ENCODE measurements around the gene TMEM79.

TMEM79 gene, protein sequence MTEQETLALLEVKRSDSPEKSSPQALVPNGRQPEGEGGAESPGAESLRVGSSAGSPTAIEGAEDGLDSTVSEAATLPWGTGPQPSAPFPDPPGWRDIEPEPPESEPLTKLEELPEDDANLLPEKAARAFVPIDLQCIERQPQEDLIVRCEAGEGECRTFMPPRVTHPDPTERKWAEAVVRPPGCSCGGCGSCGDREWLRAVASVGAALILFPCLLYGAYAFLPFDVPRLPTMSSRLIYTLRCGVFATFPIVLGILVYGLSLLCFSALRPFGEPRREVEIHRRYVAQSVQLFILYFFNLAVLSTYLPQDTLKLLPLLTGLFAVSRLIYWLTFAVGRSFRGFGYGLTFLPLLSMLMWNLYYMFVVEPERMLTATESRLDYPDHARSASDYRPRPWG

DNA sequence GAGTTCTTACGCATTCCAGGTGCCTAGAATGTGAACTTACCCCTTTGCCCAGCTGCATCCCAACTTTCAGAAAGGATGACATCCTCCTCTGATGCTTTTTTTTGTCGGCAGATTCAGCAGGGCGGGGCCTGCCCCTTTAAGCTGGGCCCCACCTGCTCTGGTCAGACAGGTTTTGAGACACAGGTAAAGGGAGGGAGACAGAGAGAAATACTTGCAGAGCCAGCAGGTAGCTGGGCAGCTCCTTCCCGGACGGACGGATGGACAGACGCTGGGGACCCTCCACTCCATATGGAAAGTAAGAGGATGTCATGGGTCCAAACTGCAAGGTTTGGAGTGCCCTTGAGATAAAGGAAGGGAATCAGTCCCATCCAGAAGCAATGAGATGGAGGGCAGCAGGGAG is at the start of gene TMEM79:
Gene TMEM79 (plus strand): TSS at position 214 of the 400 bp plus-strand sequence. CDS start 902 bp downstream, outside the sequence.
- DNase-seq, result no peak

DNA sequence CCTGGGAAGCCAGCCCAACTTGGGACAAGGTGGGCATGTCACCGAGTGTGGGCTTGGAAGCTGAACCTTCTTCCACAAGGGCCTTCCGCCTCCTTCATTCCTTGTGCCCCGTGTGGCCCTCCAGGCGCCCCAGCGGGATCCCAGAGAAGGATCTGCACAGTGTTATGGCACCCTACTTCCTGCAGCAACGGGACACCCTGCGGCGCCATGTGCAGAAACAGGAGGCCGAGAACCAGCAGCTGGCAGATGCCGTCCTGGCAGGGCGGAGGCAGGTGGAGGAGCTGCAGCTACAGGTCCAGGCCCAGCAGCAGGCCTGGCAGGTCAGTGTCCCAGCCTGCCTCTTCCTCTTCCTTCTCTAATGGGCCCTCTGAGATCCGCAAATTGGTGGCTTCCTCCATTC is 48.0 kb upstream of the TMEM79 start:
- no peak for DNase-seq

DNA sequence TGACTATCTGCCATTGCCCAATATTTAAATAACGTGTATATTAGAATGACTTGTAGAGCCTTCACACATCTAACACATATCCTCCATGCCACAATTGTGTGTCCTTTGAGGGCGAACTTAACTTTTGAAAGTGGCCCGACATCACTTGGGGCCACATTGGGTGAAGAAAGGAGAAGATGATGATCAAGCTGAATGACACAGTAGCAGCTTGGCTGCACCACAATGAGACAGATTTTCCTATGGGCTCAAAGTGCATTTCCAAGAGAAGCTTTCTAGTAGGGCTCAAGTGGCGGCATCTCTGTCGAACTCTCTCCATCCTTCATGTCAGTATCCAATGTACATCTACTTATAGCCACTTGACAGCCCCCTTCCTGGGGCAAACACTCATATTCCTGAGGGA is 45.9 kb upstream of the TMEM79 start:
- DNase-seq, result no peak

DNA sequence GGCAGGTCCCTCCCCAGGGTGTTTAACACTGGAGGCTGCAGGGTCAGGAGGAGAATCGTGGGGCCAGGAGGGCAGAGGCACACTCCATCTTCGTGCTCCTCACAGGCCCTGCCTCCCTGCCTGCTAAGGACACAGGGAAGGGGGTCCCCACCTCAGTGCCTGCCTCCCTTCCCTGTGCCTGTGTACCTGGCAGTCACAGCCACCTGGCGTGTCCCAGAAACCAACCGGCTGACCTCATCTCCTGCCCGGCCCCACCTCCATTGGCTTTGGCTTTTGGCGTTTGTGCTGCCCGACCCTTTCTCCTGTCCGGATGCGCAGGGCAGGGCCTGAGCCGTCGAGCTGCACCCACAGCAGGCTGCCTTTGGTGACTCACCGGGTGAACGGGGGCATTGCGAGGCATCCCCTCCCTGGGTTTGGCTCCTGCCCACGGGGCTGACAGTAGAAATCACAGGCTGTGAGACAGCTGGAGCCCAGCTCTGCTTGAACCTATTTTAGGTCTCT is 42.8 kb upstream of the TMEM79 start:
- DNase-seq, result peak; percentile 60

DNA sequence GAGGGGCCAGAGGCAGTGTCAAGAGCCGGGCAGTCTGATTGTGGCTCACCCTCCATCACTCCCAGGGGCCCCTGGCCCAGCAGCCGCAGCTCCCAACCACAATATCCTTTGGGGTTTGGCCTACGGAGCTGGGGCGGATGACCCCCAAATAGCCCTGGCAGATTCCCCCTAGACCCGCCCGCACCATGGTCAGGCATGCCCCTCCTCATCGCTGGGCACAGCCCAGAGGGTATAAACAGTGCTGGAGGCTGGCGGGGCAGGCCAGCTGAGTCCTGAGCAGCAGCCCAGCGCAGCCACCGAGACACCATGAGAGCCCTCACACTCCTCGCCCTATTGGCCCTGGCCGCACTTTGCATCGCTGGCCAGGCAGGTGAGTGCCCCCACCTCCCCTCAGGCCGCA is 42.2 kb upstream of the TMEM79 start, which contains the start of gene BGLAP:
Gene BGLAP (plus strand): TSS at position 259 of the 400 bp plus-strand sequence. CDS start 48 bp downstream, at position 307.
- no peak for DNase-seq

DNA sequence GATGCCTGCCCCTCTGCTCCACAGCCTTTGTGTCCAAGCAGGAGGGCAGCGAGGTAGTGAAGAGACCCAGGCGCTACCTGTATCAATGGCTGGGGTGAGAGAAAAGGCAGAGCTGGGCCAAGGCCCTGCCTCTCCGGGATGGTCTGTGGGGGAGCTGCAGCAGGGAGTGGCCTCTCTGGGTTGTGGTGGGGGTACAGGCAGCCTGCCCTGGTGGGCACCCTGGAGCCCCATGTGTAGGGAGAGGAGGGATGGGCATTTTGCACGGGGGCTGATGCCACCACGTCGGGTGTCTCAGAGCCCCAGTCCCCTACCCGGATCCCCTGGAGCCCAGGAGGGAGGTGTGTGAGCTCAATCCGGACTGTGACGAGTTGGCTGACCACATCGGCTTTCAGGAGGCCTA is 41.4 kb upstream of the TMEM79 start:
- DNase-seq, result no peak

DNA sequence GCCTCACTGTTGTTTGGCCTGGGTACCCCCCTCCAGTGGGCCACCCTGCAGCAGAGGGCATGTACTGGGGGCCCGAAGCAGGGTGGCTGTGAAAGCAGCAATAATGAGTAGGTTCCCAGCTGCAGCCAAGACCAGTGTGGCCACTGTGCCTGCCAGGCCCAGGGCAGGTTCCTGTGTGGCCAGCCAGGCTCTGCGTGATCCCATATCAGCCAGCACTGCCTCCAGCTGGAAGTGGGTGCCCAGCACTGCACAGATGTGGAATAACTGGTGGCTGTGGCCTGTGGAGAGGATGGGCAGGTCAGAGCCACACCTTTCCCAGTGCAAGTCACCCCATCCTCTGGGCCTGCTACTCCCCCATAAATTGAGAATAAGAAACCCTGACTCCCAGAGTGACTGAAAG is 40.0 kb upstream of the TMEM79 start:
- no peak for DNase-seq

DNA sequence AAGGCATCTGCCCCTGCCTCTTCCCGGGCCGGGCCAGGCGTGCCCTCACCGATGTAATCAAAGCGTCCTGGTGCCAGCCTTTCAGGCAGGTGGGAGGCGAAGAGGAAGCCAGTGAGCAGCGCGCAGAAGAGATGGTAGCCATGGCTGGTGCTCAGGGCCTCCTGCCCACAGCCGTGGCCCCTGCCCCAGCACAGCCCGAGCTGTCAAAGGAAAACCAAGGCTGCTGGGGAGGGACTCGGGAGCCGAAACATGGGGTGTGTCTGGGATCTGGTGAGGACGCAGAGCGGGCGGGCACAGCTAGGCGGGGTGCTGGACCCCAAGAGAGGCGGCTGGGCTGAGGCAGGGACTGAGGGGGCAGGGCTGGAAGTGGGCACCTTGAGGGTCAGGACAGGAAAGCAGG is 39.4 kb upstream of the TMEM79 start:
- no peak for DNase-seq

DNA sequence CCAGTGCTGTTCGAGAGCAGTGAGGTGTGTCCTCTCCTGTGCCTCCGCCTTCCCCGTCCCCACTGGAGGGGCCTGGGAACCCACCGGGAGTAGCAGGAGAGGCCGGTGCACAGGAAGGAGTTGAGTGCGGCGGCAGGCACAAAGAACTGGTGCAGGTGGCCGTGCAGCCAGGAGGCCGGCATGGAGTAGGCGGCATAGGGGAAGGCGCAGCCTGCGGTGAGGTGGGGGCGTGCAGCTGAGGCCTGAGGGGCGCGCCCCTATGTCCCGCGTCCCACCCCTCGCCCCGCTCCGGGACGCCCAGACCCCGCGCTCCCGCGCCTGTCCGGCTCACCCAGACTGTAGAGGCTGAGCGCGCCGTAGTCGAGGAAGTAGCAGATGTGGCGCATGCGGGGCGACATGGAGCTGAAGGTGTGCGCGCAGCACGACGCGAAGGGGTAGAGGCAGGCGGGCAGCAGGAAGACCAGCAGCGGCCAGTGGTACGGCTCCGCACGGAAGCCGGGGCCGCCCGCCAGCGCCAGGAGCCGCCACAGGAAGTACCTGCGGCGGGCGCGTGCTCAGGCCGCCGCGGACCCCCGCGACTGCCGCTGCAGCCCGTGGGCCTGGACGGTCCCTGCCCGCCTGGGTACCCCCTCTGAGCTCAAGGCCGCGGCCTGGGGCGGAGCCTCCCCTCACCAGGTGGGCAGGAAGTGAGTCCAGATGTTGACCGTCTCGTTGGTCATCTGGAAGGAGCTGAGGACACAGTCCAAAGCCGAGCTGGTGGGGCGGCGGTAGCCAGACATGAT is 38.5 kb upstream of the TMEM79 start:
- DNase-seq, result peak; percentile 75

DNA sequence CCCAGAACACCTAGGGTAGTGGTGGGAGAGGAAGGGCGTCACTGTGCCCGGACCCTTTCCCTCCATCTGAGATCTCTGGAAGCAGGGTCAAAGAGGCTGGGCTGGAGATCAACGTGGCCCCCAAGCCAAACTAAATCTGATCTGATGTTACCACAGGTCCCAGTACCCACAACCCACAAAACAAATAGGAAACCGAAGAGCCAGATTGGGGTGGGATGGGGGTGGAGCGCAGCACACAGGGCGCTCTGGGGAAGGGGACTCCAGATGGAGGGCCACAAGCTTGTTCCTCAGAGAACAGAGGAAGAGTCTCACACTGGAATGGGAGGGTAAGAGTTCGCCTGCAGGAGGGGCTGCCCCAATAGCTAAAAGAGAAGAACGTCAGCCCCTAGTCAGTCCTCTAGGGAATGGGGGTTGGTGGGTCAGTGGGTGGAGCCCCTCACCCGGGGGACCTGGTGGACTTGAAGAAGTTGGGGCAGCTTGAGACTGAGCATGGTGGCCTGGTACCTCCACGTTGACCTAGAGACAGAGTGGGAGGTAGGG is 37.8 kb upstream of the TMEM79 start:
- peak; percentile 63 for DNase-seq

DNA sequence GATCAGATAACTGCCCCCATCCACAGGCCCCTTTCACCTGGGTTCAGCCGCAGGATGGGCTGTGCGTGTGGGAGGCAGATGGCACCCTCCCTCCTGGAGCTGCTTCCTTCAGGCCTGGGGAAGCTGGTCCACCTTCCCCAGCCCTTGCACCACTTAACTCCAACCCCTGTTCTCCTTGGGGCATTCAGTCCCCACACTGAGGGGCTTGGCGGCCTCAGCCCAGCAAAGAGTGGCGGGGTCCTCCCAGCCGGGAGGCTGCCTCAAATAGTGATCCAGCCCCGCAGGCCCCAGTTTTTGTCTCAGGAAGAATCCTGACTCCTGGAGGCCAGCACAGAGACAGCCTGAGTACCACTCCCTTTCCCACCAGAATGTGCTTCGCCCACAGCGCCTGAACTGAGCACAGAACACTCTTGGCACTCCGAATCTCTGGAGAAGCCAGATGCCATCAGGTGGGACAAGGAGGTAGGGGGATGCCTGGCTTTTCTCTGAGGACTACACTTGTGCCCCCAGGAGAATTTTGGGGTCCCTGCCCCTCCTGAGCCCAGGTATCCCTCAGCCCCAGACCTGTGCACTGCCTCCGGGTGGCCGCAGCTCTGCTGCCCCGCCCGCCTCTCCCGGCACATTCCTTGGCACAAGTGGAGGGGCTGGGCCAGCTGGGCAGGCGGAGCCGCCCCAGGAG is 37.2 kb upstream of the TMEM79 start:
- no peak for DNase-seq

DNA sequence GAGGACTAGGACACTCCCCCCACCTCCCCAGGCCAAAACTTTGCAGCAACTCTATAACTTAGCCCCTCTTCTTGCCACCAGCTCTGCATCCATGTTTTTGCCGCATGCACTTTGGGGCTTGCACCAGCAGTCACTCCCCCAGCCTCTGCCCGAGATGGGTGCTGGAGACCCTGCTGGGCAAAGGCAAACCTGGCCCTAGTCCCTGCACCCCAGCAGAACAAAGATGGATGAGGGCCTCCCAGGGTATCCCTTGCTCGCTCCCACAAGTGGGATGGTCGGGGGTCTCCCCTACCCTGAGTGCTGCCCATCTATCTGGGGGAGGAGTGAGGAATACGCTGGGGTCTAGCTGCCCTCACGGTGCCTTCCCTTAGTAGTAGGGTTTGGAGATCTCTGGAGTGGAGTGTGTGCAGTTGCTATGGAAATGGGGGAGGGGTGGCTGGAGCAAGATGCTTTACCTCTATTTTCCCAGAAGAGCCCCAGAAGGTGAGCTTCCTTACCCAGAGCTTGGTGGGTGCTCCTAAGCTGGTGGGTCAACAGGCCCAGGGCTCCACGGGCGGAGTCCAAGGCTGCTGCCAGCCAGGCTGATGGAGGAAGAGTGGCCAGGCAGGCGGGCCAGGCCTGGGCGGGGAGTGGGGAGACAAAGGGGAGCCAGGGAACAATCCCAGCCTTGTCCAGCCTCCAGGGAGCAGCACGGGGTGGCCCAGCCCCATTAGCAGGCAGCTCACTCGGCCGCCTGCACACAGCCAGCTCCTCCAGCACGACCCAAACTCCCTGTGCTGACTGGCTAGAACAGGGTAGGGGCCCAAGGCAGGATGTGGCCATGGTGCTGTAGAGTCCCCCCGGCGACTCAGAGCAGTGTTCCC is 36.4 kb upstream of the TMEM79 start, which contains the start of gene PAQR6:
Gene PAQR6 (minus strand): TSS at position 597 of the 863 bp plus-strand sequence. CDS start 1,325 bp downstream, outside the sequence.
- no peak for DNase-seq

DNA sequence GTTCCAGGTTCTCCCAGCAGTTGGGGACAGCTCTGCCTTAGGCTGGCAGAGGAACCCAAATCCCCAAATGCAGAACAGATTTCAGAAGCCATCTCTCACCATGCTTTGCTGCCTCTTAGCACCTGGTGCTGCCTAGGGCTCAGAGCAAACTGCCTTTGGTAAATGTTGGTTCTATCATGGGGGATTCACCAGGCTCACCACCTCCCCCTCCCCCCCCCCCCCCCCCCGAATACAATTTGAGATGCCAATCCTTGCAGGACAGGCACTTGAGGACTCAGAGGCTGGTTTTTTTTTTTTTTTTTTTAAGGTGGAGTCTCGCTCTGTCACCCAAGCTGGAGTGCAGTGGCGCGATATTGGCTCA is 35.8 kb upstream of the TMEM79 start:
- DNase-seq, result no peak

DNA sequence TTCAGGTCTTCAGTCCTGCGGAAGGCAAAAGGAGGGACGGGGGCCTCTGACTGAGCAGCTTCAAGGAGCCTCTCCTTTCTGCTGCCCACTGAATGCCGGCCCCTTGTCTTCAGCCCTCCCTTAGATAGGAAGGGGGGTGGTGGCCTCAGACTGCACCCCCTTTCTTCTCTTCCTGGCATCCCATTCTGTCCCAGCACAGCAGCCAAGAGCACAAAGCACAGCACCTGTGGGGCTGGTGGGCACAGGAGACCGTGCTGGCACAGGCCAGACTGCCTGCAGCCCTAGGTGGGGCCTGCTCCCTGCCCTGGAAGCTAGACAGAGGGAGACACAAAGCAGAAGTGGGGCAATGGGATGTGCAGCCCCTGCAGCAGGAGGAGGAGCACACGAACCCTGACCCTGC is 34.5 kb upstream of the TMEM79 start:
- DNase-seq, result no peak

DNA sequence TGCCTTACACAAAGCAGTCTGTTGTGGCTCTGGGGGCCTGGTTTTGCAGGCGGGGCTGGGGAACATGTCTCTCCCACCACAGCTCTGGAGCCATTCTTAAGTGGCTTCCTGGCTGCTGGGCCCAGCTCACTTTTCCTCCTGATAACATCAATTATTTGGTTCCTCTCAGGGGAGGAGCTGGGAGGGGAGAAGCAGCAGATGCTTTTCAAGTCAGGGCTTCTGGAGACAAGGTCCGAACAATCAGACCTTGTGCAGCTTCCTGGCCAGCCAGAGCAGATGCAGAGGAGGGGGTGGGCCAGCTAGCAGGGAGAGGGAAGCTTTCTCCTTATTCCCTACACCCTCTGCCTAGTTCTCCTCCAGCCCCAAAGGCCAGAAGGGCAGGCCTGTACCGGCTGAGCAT is 32.6 kb upstream of the TMEM79 start:
- no peak for DNase-seq

DNA sequence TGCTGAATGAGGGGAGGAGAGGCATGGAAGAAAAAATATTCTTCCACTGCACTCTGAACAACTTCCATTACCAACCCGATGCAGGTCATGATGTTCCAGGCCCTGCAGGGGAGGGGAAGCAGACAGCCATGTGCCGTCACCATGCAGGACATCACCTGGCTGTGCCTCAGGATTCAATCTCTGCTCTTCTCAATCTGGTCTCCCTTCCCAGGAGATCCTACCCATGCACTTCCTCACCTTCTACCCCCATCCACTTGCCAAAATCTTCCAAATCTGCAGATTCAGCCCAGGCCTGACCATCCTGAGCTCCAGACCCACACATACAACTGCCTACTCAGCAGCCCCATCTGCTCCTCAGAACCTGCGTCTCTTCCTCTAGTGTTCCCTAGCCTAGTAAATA is 30.5 kb upstream of the TMEM79 start:
- DNase-seq, result no peak

DNA sequence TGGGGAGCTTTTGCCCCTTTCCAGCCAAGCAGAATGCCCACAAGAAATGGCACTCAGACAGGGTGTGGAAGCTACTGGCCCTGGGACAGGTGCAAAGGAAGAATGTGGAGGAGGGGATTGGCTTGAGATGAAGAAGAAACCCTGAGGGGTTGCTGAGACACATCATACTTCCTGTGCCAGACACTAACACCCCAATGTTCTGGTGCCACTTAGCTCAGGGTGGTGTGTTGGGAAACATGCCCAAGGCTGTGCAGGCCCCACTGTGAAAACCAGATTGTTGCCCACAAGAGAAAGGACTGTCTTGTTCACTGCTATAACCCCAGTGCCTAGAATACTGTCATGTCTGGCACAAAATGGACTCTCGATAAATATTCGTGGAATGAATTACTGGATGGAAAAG is 26.4 kb upstream of the TMEM79 start:
- DNase-seq, result no peak

DNA sequence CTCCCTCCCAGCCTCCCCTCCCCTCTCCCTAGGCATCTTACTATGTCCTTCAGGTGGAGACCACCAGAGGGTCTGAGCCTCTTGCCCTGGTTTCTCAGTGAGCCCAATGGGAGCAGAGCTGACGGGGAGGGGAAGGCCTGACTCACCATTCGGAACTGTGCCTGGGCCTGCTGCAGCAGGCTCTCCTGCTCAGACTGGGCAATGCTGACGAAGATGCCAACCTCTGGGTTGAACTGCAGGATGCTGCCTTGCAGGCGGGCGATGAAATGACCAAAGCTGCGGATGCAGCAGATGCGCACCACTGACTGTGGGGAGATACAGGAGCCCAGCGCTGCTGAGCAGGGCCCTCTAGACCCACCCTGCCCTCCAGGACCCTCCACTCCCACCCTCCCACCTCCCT is 25.3 kb upstream of the TMEM79 start:
- DNase-seq, result no peak

DNA sequence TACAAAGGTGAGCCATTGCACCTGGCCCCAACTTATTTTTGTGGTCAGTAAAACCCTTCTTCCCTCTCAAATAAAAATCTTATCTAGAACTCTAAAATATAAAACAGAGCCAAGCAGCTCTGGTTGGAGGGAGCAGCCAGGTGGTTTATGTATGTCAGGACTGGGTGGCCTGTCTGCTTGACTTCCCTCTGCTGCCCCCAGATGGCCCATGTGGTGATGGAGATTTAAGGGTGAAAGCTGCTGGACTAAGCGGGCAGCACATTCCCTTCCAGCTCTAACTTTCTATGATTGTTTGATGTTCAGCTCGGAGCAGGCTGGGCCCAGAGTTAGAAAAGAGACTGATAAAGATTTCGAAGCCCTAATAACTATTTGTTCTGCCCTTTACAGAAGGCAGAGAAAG is 24.3 kb upstream of the TMEM79 start:
- no peak for DNase-seq

DNA sequence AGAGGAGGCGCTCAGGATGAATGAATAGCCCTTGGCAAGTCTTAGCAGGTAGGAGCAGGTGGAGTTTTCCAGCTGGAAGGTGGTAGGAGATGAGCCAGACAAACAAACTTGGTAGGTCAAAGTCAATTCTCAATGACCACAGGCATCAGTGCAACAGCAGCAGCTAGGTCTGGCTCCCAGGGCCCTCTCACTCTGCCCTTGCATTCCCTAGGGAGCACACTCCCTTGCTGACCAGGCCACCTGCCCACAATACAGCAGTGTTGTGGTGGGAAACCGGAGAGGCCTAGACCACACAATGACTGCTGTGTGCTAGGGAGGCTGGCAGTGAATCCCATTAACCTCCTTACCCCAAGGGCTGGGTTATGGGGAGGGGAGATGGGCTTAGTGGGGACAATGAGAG is 23.2 kb upstream of the TMEM79 start:
- DNase-seq, result no peak

DNA sequence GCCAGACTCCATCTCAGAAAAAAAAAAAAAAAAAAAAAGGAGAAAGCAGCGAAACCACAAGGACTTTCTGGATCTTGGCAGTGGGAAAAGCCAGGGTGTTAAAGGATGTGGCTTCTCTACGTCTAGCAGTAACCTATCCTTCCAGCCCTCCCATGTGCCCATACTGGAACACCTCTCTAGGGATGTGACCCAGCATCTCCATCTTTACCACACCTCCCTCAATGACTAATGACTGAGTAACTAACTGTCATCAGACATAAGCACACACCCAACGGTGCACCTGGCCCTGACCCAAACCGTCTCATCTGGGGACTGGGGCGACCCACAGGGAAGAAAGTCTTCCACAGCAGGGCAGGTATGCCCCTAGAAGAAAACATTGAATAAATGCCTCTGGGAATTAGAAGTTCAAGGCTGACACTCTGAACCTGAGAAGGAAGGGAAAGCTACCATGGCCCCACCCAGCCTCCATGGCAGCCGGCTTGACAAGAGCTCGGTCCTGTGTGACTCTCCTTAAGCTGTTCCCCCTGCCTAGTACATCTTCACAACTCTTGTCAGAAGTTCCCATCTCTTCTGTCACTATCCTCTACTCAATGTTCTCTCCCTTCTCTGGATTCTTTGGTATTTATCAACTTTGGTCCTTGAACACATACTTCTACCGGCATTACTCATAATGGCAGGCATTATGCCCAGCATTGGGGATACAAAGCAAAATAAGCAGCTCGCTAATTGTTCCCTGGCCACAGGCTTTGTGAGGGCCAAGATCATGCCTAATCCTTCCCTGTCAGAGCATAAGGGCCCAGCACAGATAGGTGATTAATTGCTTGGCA is 21.5 kb upstream of the TMEM79 start:
- DNase-seq, result no peak

All from activated CD8-positive, alpha-beta memory T cell treated with anti-CD3 and anti-CD28 coated beads, Interleukin-2, amount 50 U/mL, for 48 hours (primary cell).